ENCODE measurements around the gene RABGGTB.

RABGGTB gene

GRCh38 chr1:75787524-75787923 is 1.5 kb downstream of the RABGGTB start:
- H3K4me3 ChIP-seq (ENCODE audit: control insufficient read depth, low read depth, low read length), result peak overlapping the region; percentile 86
- TF ChIP-seq CTCF (IDR thresholded peaks at IDR 0.05; ENCODE audit: control insufficient read depth, insufficient read depth, low read depth, low read length, missing control alignments), result no peak
- no peak for DNase-seq (ENCODE audit: low read depth)

GRCh38 chr1:75789988-75790387 is 3.9 kb downstream of the RABGGTB start:
- no peak for TF ChIP-seq CTCF (IDR thresholded peaks at IDR 0.05; ENCODE audit: control insufficient read depth, insufficient read depth, low read depth, low read length, missing control alignments)
- no peak overlapping the region for H3K4me3 ChIP-seq (ENCODE audit: control insufficient read depth, low read depth, low read length)
- DNase-seq (ENCODE audit: low read depth), result no peak

- no peak for DNase-seq (ENCODE audit: low read depth)
- TF ChIP-seq CTCF (IDR thresholded peaks at IDR 0.05; ENCODE audit: control insufficient read depth, insufficient read depth, low read depth, low read length, missing control alignments), result no peak
- H3K4me3 ChIP-seq (ENCODE audit: control insufficient read depth, low read depth, low read length), result no peak overlapping the region
Measured at GRCh38 chr1:75791022-75791421, 5.0 kb downstream of the RABGGTB start.

GRCh38 chr1:75792091-75792490 is 6.0 kb downstream of the RABGGTB start:
- no peak for TF ChIP-seq CTCF (IDR thresholded peaks at IDR 0.05; ENCODE audit: control insufficient read depth, insufficient read depth, low read depth, low read length, missing control alignments)
- H3K4me3 ChIP-seq (ENCODE audit: control insufficient read depth, low read depth, low read length), result no peak overlapping the region
- no peak for DNase-seq (ENCODE audit: low read depth)

- H3K4me3 ChIP-seq (ENCODE audit: control insufficient read depth, low read depth, low read length), result no peak overlapping the region
- TF ChIP-seq CTCF (IDR thresholded peaks at IDR 0.05; ENCODE audit: control insufficient read depth, insufficient read depth, low read depth, low read length, missing control alignments), result no peak
- DNase-seq (ENCODE audit: low read depth), result no peak
Measured at GRCh38 chr1:75794382-75794781, 8.3 kb downstream of the RABGGTB start.

GRCh38 chr1:75795703-75796193 is 9.7 kb downstream of the RABGGTB start:
- no peak for TF ChIP-seq CTCF (IDR thresholded peaks at IDR 0.05; ENCODE audit: control insufficient read depth, insufficient read depth, low read depth, low read length, missing control alignments)
- H3K4me3 ChIP-seq (ENCODE audit: control insufficient read depth, low read depth, low read length), result no peak overlapping the region
- DNase-seq (ENCODE audit: low read depth), result no peak
